ENCODE data around the gene ECHS1.
A peak's percentile ranks its signal among the peaks of the same experiment; 100 is the strongest.

Gene ECHS1

DNA sequence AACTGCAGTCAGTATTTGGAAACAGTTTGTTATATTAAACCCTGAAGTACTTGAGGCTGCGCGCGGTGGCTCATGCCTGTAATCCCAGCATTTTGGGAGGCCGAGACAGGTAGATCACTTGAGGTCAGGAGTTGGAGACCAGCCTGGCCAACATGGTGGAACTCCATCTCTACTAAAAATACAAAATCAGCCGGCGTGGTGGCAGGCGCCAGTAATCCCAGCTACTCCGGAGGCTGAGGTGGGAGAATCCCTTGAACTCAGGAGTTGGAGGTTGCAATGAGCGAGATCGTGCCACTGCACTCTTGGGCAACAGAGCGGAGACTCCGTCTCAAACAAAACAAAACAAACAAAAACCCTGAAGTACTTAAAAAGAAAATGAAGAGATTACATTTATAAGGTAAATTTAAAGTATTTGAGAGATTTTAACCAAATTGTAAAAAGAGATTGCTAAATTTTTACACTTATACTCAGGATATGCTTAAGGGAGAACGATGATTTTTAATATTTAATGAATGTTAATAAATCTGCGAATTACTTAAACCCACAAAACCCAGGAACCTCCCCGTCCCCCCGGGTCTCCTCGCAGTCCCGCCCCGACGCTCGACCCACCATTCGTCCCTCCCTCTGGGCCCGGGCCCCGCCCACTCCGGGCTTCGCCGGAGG is 20.4 kb upstream of the ECHS1 start:
- ChIA-PET POLR2A (interaction anchor here (0.7 kb wide), 1 partner anchor 15 kb away, joined by 3 read pairs; the partner anchor contains the start of gene PAOX), CTCF (no interaction called here)
- TF ChIP-seq, protein P1, sequence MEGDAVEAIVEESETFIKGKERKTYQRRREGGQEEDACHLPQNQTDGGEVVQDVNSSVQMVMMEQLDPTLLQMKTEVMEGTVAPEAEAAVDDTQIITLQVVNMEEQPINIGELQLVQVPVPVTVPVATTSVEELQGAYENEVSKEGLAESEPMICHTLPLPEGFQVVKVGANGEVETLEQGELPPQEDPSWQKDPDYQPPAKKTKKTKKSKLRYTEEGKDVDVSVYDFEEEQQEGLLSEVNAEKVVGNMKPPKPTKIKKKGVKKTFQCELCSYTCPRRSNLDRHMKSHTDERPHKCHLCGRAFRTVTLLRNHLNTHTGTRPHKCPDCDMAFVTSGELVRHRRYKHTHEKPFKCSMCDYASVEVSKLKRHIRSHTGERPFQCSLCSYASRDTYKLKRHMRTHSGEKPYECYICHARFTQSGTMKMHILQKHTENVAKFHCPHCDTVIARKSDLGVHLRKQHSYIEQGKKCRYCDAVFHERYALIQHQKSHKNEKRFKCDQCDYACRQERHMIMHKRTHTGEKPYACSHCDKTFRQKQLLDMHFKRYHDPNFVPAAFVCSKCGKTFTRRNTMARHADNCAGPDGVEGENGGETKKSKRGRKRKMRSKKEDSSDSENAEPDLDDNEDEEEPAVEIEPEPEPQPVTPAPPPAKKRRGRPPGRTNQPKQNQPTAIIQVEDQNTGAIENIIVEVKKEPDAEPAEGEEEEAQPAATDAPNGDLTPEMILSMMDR (IDR thresholded peaks at IDR 0.05; ENCODE audit: insufficient read depth, low read length, missing control alignments), result no peak
- H3K4me3 ChIP-seq (ENCODE audit: low read depth, low read length), result peak overlapping the region; percentile 19
- no peak for DNase-seq (ENCODE audit: low read depth, low spot score)

DNA sequence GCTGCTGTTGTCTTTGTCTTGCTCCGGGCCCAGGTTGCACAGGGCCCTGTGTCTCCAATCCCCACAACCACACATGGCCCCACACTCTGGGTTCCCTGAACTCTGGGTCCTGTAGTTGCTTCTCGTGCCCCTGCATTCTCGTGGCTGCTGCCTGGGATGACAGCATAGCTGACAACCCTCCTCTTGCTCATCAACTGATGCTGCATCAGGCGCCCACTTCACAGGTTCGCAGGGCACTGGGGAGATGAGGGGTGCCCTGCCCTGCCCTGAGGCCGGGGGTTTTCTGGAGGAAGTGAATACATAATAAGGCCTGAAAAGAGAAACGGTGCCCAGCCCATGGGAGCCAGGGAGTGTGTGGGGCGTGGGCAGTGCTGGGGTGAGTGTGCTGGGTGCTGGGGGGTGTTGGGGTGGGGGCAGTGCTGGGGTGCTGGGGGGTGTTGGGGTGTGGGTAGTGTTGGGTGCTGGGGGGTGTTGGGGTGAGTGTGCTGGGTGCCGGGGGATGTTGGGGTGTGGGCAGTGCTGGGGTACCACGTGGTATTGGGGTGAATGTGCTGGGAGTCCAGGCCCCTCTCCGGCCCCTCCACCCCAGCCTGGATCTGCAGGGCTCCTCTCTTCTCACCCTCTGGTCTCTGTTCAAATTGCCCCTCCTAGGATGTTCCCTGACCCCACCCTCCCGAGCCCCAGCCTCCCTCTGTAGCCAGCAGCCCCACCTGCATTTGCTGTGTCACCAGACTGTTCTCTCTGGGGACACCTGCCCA is 18.8 kb upstream of the ECHS1 start:
- TF ChIP-seq, protein P1 (IDR thresholded peaks at IDR 0.05; ENCODE audit: insufficient read depth, low read length, missing control alignments), result no peak
- no peak overlapping the region for H3K4me3 ChIP-seq (ENCODE audit: low read depth, low read length)
- ChIA-PET CTCF (interaction anchor here (1.2 kb wide), 1 partner anchor 63 kb away, joined by 5 read pairs; no protein-coding TSS in a partner anchor), POLR2A (no interaction called here)
- DNase-seq (ENCODE audit: low read depth, low spot score), result no peak

DNA sequence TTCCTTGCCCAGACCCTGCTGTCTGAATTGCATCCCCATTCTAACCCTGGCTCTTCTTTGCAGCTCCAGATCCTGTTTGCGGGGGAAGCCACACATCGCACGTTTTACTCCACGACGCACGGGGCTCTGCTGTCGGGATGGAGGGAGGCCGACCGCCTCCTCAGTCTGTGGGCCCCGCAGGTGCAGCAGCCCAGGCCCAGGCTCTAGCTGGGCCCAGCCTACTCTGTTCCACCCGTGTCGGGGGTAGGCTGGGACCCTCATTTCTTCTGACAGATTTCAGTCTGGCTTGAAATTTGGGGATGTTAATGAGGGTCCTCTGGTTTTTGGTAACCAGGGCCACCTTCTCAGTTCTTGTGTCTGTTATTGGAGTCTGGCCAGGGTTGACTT is 18.1 kb upstream of the ECHS1 start:
- no peak for DNase-seq (ENCODE audit: low read depth, low spot score)
- no peak overlapping the region for H3K4me3 ChIP-seq (ENCODE audit: low read depth, low read length)
- POLR2A ChIA-PET, result no interaction called here
- TF ChIP-seq, protein P1 (IDR thresholded peaks at IDR 0.05; ENCODE audit: insufficient read depth, low read length, missing control alignments), result no peak
- CTCF ChIA-PET, result interaction anchor here (1.2 to 1.4 kb wide), 2 partner anchors 11 to 14 kb away, joined by 3 read pairs; no protein-coding TSS in a partner anchor

DNA sequence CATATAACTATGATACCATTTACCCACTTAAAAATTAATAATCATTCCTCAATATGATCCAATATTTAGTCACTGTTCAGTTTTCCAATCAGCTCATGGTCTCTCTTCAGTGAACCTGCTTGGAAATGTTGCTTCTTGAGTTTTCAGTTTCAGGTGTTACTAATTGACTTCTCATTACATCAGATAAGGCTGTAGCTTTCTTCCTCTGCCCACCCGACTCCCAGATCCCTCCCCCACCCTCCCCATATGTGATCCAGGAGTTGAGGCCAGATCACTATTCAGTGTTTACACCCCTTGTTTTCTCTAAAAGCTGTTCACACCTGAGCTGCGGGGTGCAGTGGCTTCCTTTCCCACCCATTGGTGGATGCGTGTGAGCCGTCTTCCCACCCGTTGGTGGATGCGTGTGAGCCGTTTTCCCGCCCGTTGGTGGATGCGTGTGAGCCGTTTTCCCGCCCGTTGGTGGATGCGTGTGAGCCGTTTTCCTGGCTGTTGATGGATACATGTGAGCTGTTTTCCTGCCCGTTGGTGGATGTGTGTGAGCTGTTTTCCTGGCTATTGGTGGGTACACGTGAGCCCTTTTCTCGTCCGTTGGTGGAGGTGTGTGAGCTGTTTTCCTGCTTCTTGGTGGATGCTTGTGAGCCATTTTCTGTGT is 17.6 kb upstream of the ECHS1 start:
- ChIA-PET POLR2A (no interaction called here), CTCF (interaction anchor here (1.2 to 1.4 kb wide), 2 partner anchors 11 to 15 kb away, joined by 3 read pairs; no protein-coding TSS in a partner anchor)
- H3K4me3 ChIP-seq (ENCODE audit: low read depth, low read length), result no peak overlapping the region
- no peak for DNase-seq (ENCODE audit: low read depth, low spot score)
- TF ChIP-seq, protein P1 (IDR thresholded peaks at IDR 0.05; ENCODE audit: insufficient read depth, low read length, missing control alignments), result no peak

DNA sequence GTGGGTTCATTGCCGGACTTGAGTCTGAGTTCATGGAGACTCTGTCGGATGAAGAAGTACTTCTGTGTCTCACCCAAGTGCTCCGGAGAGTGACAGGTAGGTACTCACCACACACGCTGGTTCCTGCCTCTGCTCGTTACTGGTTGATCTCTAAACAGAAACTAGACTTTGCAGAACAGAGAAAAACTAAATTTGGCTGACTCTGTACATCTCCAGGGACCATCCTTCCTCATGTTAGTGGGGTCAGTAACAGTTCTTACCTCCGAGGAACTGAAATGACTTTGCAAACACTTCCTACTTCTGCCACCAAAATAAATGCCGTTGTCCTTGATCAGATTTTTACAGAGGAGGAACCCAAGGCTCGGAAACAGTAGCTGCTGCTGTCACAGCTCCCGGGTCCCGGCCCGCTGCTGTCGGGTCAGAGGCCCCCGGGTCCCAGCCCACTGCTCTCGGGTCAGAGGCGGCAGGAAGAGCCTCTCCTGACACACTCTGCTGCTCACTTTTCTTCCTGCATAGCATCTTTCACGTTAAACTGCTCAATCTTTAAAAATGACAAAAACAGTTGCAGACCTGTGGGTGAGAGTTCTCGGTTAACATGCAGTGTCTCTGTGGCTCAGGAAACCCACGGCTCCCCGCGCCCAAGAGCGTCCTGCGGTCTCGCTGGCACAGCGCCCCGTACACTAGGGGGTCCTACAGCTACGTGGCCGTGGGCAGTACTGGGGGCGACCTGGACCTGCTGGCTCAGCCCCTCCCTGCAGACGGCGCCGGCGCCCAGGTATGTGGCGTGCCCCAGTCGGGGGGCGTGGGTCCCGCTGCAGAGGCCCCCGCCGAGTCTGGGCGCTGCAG is 16.0 kb upstream of the ECHS1 start:
- H3K4me3 ChIP-seq (ENCODE audit: low read depth, low read length), result no peak overlapping the region
- no peak for DNase-seq (ENCODE audit: low read depth, low spot score)
- TF ChIP-seq, protein P1 (IDR thresholded peaks at IDR 0.05; ENCODE audit: insufficient read depth, low read length, missing control alignments), result no peak
- CTCF ChIA-PET, result no interaction called here
- POLR2A ChIA-PET, result no interaction called here

Measured in AG04449 (cell line).